K562 (cell line): ENCODE measurements around the gene NPPC. TPM values are rescaled to one million over a fixed set of nuclear protein-coding genes. Genes with fewer than 3 reads are reported as not detected.

Experiments
- ATAC-seq: fragments of 200-7000 bp; cut with Tn5 transposase; 3 replicates; pipeline ENCODE4 v1.9.1; 2020; ENCODE audit warnings: moderate library complexity
- BruUV-seq: library from RNA; stranded (reverse); fragments of 400-500 nt; replicated peaks from 2 replicates; lab custom pipeline; 2021; lab: Mats Ljungman, UMichigan
- CTCF ChIA-PET: fragments of 300-600 bp; formaldehyde crosslinking; extraction: SDS; loops from one replicate; lab custom pipeline; 2021; ENCODE audit warnings: low intra/inter-chr PET ratio; lab: Yijun Ruan, JAX
- POLR2A ChIA-PET: fragments of 300-600, 350-650 bp; sonication (Branson Sonifier 250); formaldehyde crosslinking; extraction: SDS; loops from one replicate; lab custom pipeline; 2021; ENCODE audit warnings: antibody characterized with exemption, inconsistent platforms; lab: Yijun Ruan, JAX
- DNase-seq, 4 experiments: peaks; one replicate each; pipeline versions ENCODE4 v3.0.0 to v3.0.0-alpha.2; 2011 to 2018; ENCODE audit warnings: low spot score in 3 of 4, mixed read lengths in 3 of 4; ENCODE audit errors: extremely low read depth in 1 of 4
- FAIRE-seq: peaks from 2 replicates; lab custom pipeline; 2011; peaks lifted over from hg19 to GRCh38; lab: Jason Lieb, UNC
- H2AFZ ChIP-seq: 2 replicates; pipeline ENCODE4 v1.6.0; 2011; ENCODE audit warnings: low read depth, low read length, control low read depth, inconsistent platforms
- H3K27ac ChIP-seq: fragments of 200-600 bp; 3 replicates; pipeline ENCODE4 v1.8.0; 2011; ENCODE audit warnings: low read depth, mild to moderate bottlenecking, control low read depth, inconsistent platforms, low read length, moderate library complexity, mixed read lengths; ENCODE audit errors: extremely low read depth
- H3K27me3 ChIP-seq, 2 experiments: fragments of 300-600 bp in 1 of 2; 2 replicates in 1 of 2; 3 replicates in 1 of 2; pipeline versions ENCODE4 v1.6.0 to v1.8.0; 2011; ENCODE audit warnings: inconsistent platforms in 2 of 2, low read length in 2 of 2, mild to moderate bottlenecking in 1 of 2, mixed read lengths in 1 of 2, moderate library complexity in 1 of 2; ENCODE audit not compliant: control insufficient read depth in 2 of 2, insufficient read depth in 2 of 2
- H3K36me3 ChIP-seq: fragments of 300-600 bp; 3 replicates; pipeline ENCODE4 v1.8.0; 2011; ENCODE audit warnings: mild to moderate bottlenecking, low read length, inconsistent platforms; ENCODE audit not compliant: control insufficient read depth, insufficient read depth
- H3K4me1 ChIP-seq, 2 experiments: fragments of 200-600 bp in 1 of 2; replicated peaks in 1 of 2; 2 replicates in 1 of 2; 3 replicates in 1 of 2; pipeline versions ENCODE4 v1.5.1 to v1.8.0; 2011; ENCODE audit warnings: inconsistent platforms in 2 of 2, low read length in 2 of 2, mild to moderate bottlenecking in 1 of 2, mixed read lengths in 1 of 2, moderate library complexity in 1 of 2; ENCODE audit not compliant: control insufficient read depth in 2 of 2, insufficient read depth in 2 of 2
- H3K4me2 ChIP-seq: 2 replicates; pipeline ENCODE4 v1.6.1; 2011; ENCODE audit warnings: low read length, control low read depth, inconsistent platforms, mixed read lengths; ENCODE audit not compliant: insufficient read depth
- H3K4me3 ChIP-seq: fragments of 200-600 bp; sonication (generic), shearing (Covaris generic); 2 replicates; pipeline ENCODE4 v1.5.1; 2016; ENCODE audit warnings: control low read depth, inconsistent platforms
- H3K79me2 ChIP-seq: fragments of 200-600 bp; 3 replicates; pipeline ENCODE4 v1.8.0; 2011; ENCODE audit warnings: low read length, inconsistent platforms; ENCODE audit not compliant: control insufficient read depth, insufficient read depth
- H3K9ac ChIP-seq, 2 experiments: 2 replicates each; pipeline versions ENCODE4 v1.6.0 to v1.6.1; 2011; ENCODE audit warnings: low read depth in 2 of 2, low read length in 2 of 2, control low read depth in 1 of 2, inconsistent platforms in 1 of 2, mild to moderate bottlenecking in 1 of 2, mixed read lengths in 1 of 2; ENCODE audit not compliant: insufficient read depth in 1 of 2
- H3K9me1 ChIP-seq: one replicate; pipeline ENCODE4 v1.6.0; 2011; ENCODE audit warnings: inconsistent platforms, mild to moderate bottlenecking, low read length, moderate library complexity; ENCODE audit not compliant: control insufficient read depth, insufficient read depth
- H3K9me3 ChIP-seq: replicated peaks from 2 replicates; pipeline ENCODE4 v1.5.1; 2011; ENCODE audit warnings: low read depth, low read length, inconsistent platforms; ENCODE audit not compliant: control insufficient read depth, insufficient read depth
- H4K20me1 ChIP-seq: replicated peaks from 2 replicates; pipeline ENCODE4 v1.6.1; 2011; ENCODE audit warnings: low read length, inconsistent platforms, mixed read lengths; ENCODE audit not compliant: control insufficient read depth, insufficient read depth
- RFX7 ChIP-seq: fragments of 250-450 bp; sonication (Bioruptor Pico); IDR thresholded peaks from 2 replicates; pipeline ENCODE4 v1.5.1; 2021; ENCODE audit warnings: mild to moderate bottlenecking
- SRSF7 ChIP-seq: fragments of 200-400 bp; formaldehyde crosslinking; optimal IDR thresholded peaks from 2 replicates; pipeline ENCODE3; 2017; ENCODE audit warnings: mild to moderate bottlenecking, low read depth, low read length
- WGBS: fragments of 100-300 bp; shearing (Covaris generic); methylation state at CpG from one replicate; pipeline ENCODE4 v1.1.6; 2016; ENCODE audit warnings: low coverage, mixed read lengths; ENCODE audit not compliant: insufficient coverage; ENCODE audit errors: missing lambda C conversion rate; 5-methylcytosine and 5-hydroxymethylcytosine counted together
- in situ Hi-C: fragments of 300-500 bp; cut with MboI; formaldehyde crosslinking; loops from 4 replicates; pipeline ENCODE4 v1.15.0; 2018; ENCODE audit warnings: inconsistent platforms, mixed read lengths
- intact Hi-C: fragments of 100-400 bp; cut with micrococcal nuclease; formaldehyde crosslinking; loops from 2 replicates; pipeline ENCODE4 v1.14.2; 2022
- polyA plus RNA-seq, 8 experiments: library from polyadenylated mRNA; depleted of rRNA in 4 of 8; stranded (reverse) in 5 of 8; unstranded in 3 of 8; fragments of >200 nt; fragmentation: Nextera tagmentation in 2 of 8; fragmentation: Illumina TruSeq in 1 of 8; extraction: Ambion mirVana in 2 of 8; extraction: Trizol in 1 of 8; gene quantifications; 2 replicates each; pipeline versions ENCODE4 v1.2.1 to v1.2.3, GENCODE V29; 2011 to 2014; ENCODE audit warnings: inconsistent platforms in 1 of 8, missing spikeins in 1 of 8
- total RNA-seq, 7 experiments: library from RNA; depleted of rRNA in 6 of 7; stranded (reverse); fragments of >200 nt in 6 of 7; fragmentation: Illumina TruSeq in 2 of 7; extraction: Trizol in 2 of 7; gene quantifications; 2 replicates each; pipeline versions ENCODE4 v1.2.1 to v1.2.3, GENCODE V29; 2011 to 2021; ENCODE audit warnings: low replicate concordance in 1 of 7
- TF ChIP-seq, protein P1 (sequence below): sonication (generic); formaldehyde crosslinking; IDR thresholded peaks from 2 replicates; pipeline ENCODE4 v1.8.0; 2022; ENCODE audit warnings: missing genetic modification reagents, mild to moderate bottlenecking, borderline replicate concordance
- TF ChIP-seq, protein P2 (sequence below): IDR thresholded peaks from 2 replicates; pipeline ENCODE4 v1.6.1; 2016; ENCODE audit warnings: missing genetic modification characterization, missing compliant biosample characterization
- TF ChIP-seq, protein P3 (sequence below), 2 experiments: fragments of 450-650 bp; conservative IDR thresholded peaks; 2 replicates each; pipeline ENCODE4 v1.6.1; 2017; ENCODE audit warnings: mild to moderate bottlenecking in 2 of 2, moderate library complexity in 2 of 2

The NPPC gene
- total and polyA plus RNA-seq, 9 of the 15 experiments (the other 6 are each of a cell fraction or from before 2014, with no cell fraction given): not detected

DNA sequence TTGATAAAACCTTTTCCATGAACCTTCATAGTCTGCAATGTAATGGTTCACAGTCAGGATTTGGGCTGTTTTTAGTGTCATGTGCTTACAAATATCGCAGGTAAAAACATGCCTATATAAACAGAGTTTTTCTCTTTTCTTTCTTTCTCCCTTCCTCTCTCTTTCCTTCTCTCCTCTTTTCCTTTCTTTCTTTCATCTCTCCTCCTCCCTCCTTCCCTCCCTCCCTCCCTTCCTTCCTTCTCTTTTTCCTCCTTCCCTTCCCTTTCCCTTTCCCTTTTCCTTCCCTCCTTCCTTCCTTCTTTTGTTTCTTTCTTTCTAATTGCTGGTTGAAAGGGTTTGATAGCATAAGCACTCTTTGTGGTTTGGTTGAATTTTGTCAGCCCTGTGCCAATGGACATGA, 9.6 kb upstream of the NPPC start:
- Histone ChIP-seq H3K36me3 (no peaks in the 10 kb centered on the region), H3K27me3 (peaks cover 0 to 20% of the 10 kb centered on the region in 2 experiments; a peak in 3 of 5 replicates), H3K4me2 (no peak overlapping the region)
- CTCF ChIA-PET: no interaction called here
- TF ChIP-seq, protein P1, sequence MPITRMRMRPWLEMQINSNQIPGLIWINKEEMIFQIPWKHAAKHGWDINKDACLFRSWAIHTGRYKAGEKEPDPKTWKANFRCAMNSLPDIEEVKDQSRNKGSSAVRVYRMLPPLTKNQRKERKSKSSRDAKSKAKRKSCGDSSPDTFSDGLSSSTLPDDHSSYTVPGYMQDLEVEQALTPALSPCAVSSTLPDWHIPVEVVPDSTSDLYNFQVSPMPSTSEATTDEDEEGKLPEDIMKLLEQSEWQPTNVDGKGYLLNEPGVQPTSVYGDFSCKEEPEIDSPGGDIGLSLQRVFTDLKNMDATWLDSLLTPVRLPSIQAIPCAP: no peak
- TF ChIP-seq SRSF7 (no peak), RFX7 (CRISPR knock-in tag) (no peak)
- TF ChIP-seq, protein P2, sequence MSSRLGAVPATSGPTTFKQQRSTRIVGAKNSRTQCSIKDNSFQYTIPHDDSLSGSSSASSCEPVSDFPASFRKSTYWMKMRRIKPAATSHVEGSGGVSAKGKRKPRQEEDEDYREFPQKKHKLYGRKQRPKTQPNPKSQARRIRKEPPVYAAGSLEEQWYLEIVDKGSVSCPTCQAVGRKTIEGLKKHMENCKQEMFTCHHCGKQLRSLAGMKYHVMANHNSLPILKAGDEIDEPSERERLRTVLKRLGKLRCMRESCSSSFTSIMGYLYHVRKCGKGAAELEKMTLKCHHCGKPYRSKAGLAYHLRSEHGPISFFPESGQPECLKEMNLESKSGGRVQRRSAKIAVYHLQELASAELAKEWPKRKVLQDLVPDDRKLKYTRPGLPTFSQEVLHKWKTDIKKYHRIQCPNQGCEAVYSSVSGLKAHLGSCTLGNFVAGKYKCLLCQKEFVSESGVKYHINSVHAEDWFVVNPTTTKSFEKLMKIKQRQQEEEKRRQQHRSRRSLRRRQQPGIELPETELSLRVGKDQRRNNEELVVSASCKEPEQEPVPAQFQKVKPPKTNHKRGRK (tag): peak; percentile 63
- TF ChIP-seq, protein P3, sequence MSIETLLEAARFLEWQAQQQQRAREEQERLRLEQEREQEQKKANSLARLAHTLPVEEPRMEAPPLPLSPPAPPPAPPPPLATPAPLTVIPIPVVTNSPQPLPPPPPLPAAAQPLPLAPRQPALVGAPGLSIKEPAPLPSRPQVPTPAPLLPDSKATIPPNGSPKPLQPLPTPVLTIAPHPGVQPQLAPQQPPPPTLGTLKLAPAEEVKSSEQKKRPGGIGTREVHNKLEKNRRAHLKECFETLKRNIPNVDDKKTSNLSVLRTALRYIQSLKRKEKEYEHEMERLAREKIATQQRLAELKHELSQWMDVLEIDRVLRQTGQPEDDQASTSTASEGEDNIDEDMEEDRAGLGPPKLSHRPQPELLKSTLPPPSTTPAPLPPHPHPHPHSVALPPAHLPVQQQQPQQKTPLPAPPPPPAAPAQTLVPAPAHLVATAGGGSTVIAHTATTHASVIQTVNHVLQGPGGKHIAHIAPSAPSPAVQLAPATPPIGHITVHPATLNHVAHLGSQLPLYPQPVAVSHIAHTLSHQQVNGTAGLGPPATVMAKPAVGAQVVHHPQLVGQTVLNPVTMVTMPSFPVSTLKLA (conservative IDR thresholded peaks at IDR 0.05): no peak
- TF ChIP-seq, all 486 proteins: peak for 1
- Histone ChIP-seq H3K79me2 (no peaks in the 10 kb centered on the region), H4K20me1 (0 out of 2 replicates have a peak, but pooled peaks cover under 1% of the 10 kb centered on the region), H2AFZ (no peak overlapping the region), H3K9me1 (no peaks in the 10 kb centered on the region), H3K4me1 (peaks cover 0 to 10% of the 10 kb centered on the region in 2 experiments; a peak in 2 of 5 replicates), H3K9ac (no peak overlapping the region), H3K9me3 (no peaks in the 10 kb centered on the region), H3K4me3 (no peak overlapping the region), H3K27ac (no peak overlapping the region)
- no peak for ATAC-seq
- intact Hi-C loops: no loop called here
- BruUV-seq: no TSS peak
- FAIRE-seq: no peak
- 0% methylated on average over 1 of the region's 1 CpG for WGBS
- no peak for DNase-seq
- in situ Hi-C loops: no loop called here
- POLR2A ChIA-PET: interaction anchor here (0.6 kb wide), 1 partner anchor 15 kb away, joined by 4 read pairs; no protein-coding TSS in a partner anchor
